DOHH2 (cell line): ENCODE data around the gene BCS1L.

Experiments
- H3F3A ChIP-seq: fragments of 200-600 bp; sonication (generic), shearing (Covaris generic); 2 replicates; pipeline ENCODE4 v1.6.0; 2016; ENCODE audit warnings: antibody characterized with exemption, mild to moderate bottlenecking; ENCODE audit not compliant: control insufficient read depth, insufficient read depth
- H3K27ac ChIP-seq: fragments of 200-600 bp; sonication (generic); 2 replicates; pipeline ENCODE4 v1.5.1; 2014; ENCODE audit warnings: low read depth, mild to moderate bottlenecking, low read length, moderate library complexity
- H3K27me3 ChIP-seq: fragments of 200-600 bp; sonication (generic); 2 replicates; pipeline ENCODE4 v1.6.1; 2014; ENCODE audit warnings: mild to moderate bottlenecking, low read length, mixed read lengths; ENCODE audit not compliant: control insufficient read depth
- H3K36me3 ChIP-seq: fragments of 200-600 bp; sonication (generic); 2 replicates; pipeline ENCODE4 v1.6.1; 2014; ENCODE audit warnings: mild to moderate bottlenecking, low read length, moderate library complexity, mixed read lengths; ENCODE audit not compliant: control insufficient read depth
- H3K4me1 ChIP-seq: fragments of 200-600 bp; sonication (generic); 2 replicates; pipeline ENCODE4 v1.6.1; 2014; ENCODE audit warnings: mild to moderate bottlenecking, low read length, mixed read lengths; ENCODE audit not compliant: control insufficient read depth
- H3K4me2 ChIP-seq: fragments of 200-600 bp; sonication (generic); 2 replicates; pipeline ENCODE4 v1.6.0; 2014; ENCODE audit warnings: mild to moderate bottlenecking, low read length, moderate library complexity
- H3K4me3 ChIP-seq: fragments of 200-600 bp; sonication (generic); 2 replicates; pipeline ENCODE4 v1.5.1; 2014; ENCODE audit warnings: mild to moderate bottlenecking, low read length, mixed read lengths
- H3K79me2 ChIP-seq: fragments of 200-600 bp; sonication (generic); 2 replicates; pipeline ENCODE4 v1.6.1; 2014; ENCODE audit warnings: mild to moderate bottlenecking, low read length, mixed read lengths; ENCODE audit not compliant: control insufficient read depth
- H3K9me2 ChIP-seq: fragments of 200-600 bp; sonication (generic); replicated peaks from 2 replicates; pipeline ENCODE4 v1.6.1; 2014; ENCODE audit warnings: mild to moderate bottlenecking, low read length, mixed read lengths; ENCODE audit not compliant: control insufficient read depth
- H3K9me3 ChIP-seq: fragments of 200-600 bp; sonication (generic); 2 replicates; pipeline ENCODE4 v1.6.1; 2014; ENCODE audit warnings: antibody characterized with exemption, low read length, mixed read lengths; ENCODE audit not compliant: control insufficient read depth, insufficient read depth
- H4K20me1 ChIP-seq: fragments of 200-600 bp; sonication (generic); 2 replicates; pipeline ENCODE4 v1.6.0; 2014; ENCODE audit warnings: low read depth, mild to moderate bottlenecking, antibody characterized with exemption, low read length, moderate library complexity; ENCODE audit not compliant: control insufficient read depth, insufficient read depth
- EZH2phosphoT487 ChIP-seq: fragments of 200-600 bp; sonication (generic); IDR thresholded peaks from 2 replicates; pipeline ENCODE4 v1.6.1; 2017; ENCODE audit warnings: borderline replicate concordance, mild to moderate bottlenecking, antibody characterized with exemption, low read length, moderate library complexity, mixed read lengths
- TF ChIP-seq, protein P1 (sequence below): fragments of 200-600 bp; sonication (generic); IDR thresholded peaks from one replicate; pipeline ENCODE4 v1.5.1; 2014; ENCODE audit warnings: antibody characterized with exemption, mild to moderate bottlenecking, low read depth, low read length; ENCODE audit not compliant: poor library complexity, severe bottlenecking

Gene BCS1L

GRCh38 chr2:218648088-218648786, 11.2 kb upstream of the BCS1L start:
- no peak overlapping the region for H3K4me2 ChIP-seq
- H4K20me1 ChIP-seq: peaks cover 9% of the 10 kb centered on the region; the same call in 1 of the 2 replicates
- peaks cover 2% of the 10 kb centered on the region for H3F3A ChIP-seq
- H3K4me1 ChIP-seq: no peaks in the 10 kb centered on the region
- H3K27ac ChIP-seq: no peak overlapping the region
- no peaks in the 10 kb centered on the region for H3K9me3 ChIP-seq
- peaks cover 20% of the 10 kb centered on the region for H3K79me2 ChIP-seq
- H3K27me3 ChIP-seq: no peaks in the 10 kb centered on the region
- H3K9me2 ChIP-seq: no peaks in the 10 kb centered on the region
- TF ChIP-seq, protein P1, sequence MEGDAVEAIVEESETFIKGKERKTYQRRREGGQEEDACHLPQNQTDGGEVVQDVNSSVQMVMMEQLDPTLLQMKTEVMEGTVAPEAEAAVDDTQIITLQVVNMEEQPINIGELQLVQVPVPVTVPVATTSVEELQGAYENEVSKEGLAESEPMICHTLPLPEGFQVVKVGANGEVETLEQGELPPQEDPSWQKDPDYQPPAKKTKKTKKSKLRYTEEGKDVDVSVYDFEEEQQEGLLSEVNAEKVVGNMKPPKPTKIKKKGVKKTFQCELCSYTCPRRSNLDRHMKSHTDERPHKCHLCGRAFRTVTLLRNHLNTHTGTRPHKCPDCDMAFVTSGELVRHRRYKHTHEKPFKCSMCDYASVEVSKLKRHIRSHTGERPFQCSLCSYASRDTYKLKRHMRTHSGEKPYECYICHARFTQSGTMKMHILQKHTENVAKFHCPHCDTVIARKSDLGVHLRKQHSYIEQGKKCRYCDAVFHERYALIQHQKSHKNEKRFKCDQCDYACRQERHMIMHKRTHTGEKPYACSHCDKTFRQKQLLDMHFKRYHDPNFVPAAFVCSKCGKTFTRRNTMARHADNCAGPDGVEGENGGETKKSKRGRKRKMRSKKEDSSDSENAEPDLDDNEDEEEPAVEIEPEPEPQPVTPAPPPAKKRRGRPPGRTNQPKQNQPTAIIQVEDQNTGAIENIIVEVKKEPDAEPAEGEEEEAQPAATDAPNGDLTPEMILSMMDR: peak; percentile 93
- TF ChIP-seq EZH2phosphoT487: no peak
- peaks cover 91% of the 10 kb centered on the region for H3K36me3 ChIP-seq
- no peak overlapping the region for H3K4me3 ChIP-seq

DNA sequence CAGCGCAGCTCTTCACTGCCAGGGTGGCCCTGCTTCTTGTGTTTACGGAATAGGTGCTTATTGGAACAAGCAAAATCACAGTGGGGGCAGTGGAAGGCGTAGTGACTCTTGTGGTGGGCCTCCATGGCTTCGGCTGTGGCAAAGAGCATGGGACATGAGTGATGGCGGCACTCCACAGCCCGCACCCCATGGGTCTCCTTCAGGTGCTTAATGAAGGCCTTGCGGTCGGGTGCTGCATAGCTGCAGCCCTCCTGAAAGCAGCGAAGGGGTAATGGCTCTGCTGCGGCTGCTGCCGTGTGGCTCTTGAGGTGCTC, 10.7 kb upstream of the BCS1L start:
- peaks cover 9% of the 10 kb centered on the region; the same call in 1 of the 2 replicates for H4K20me1 ChIP-seq
- no peaks in the 10 kb centered on the region for H3K4me1 ChIP-seq
- no peaks in the 10 kb centered on the region for H3K27me3 ChIP-seq
- peaks cover 91% of the 10 kb centered on the region for H3K36me3 ChIP-seq
- no peaks in the 10 kb centered on the region for H3K9me3 ChIP-seq
- H3K9me2 ChIP-seq: no peaks in the 10 kb centered on the region
- H3K79me2 ChIP-seq: peaks cover 20% of the 10 kb centered on the region
- H3K4me3 ChIP-seq: no peak overlapping the region
- TF ChIP-seq, protein P1: peak; percentile 35
- TF ChIP-seq EZH2phosphoT487: no peak
- H3K27ac ChIP-seq: no peak overlapping the region
- no peak overlapping the region for H3K4me2 ChIP-seq
- H3F3A ChIP-seq: peaks cover 2% of the 10 kb centered on the region

GRCh38 chr2:218655751-218656150, 3.7 kb upstream of the BCS1L start:
- Histone ChIP-seq H3K9me3 (no peaks in the 10 kb centered on the region), H3F3A (no peaks in the 10 kb centered on the region), H3K4me1 (peaks cover 17% of the 10 kb centered on the region), H3K9me2 (no peaks in the 10 kb centered on the region), H3K4me2 (no peak overlapping the region), H3K36me3 (peaks cover 75% of the 10 kb centered on the region), H3K27me3 (no peaks in the 10 kb centered on the region), H3K4me3 (no peak overlapping the region), H3K27ac (no peak overlapping the region), H3K79me2 (peaks cover 62% of the 10 kb centered on the region), H4K20me1 (peaks cover 5% of the 10 kb centered on the region; the same call in 1 of the 2 replicates)
- TF ChIP-seq, protein P1: no peak
- no peak for TF ChIP-seq EZH2phosphoT487
